Ishikawa (cell line): ENCODE results near the gene PSD.

Experiments
- CEBPB ChIP-seq: IDR thresholded peaks from 2 replicates; pipeline ENCODE4 v1.6.1; 2012
- CREB1 ChIP-seq: IDR thresholded peaks from 2 replicates; pipeline ENCODE4 v1.6.1; 2012; ENCODE audit warnings: low read depth
- EGR1 ChIP-seq: IDR thresholded peaks from 2 replicates; pipeline ENCODE4 v1.6.1; 2012
- EP300 ChIP-seq: IDR thresholded peaks from 2 replicates; pipeline ENCODE4 v1.6.1; 2012; ENCODE audit warnings: borderline replicate concordance
- FOXM1 ChIP-seq: IDR thresholded peaks from 2 replicates; pipeline ENCODE4 v1.6.1; 2012; ENCODE audit warnings: low read depth, borderline replicate concordance
- MAX ChIP-seq: IDR thresholded peaks from 2 replicates; pipeline ENCODE4 v1.6.1; 2012
- NFIC ChIP-seq: IDR thresholded peaks from 2 replicates; pipeline ENCODE4 v1.6.1; 2012
- RAD21 ChIP-seq: IDR thresholded peaks from 2 replicates; pipeline ENCODE4 v1.6.1; 2012; ENCODE audit warnings: low read depth
- REST ChIP-seq: IDR thresholded peaks from 2 replicates; pipeline ENCODE4 v1.6.1; 2012; ENCODE audit warnings: low read depth, mild to moderate bottlenecking
- TAF1 ChIP-seq: IDR thresholded peaks from 2 replicates; pipeline ENCODE4 v1.6.1; 2012; ENCODE audit warnings: low read depth, mild to moderate bottlenecking
- TCF12 ChIP-seq: IDR thresholded peaks from 2 replicates; pipeline ENCODE4 v1.6.1; 2012; ENCODE audit warnings: low read depth
- TEAD4 ChIP-seq: IDR thresholded peaks from 2 replicates; pipeline ENCODE4 v1.6.1; 2012
- USF1 ChIP-seq: IDR thresholded peaks from 2 replicates; pipeline ENCODE4 v1.6.1; 2012
- YY1 ChIP-seq: IDR thresholded peaks from 2 replicates; pipeline ENCODE4 v1.6.1; 2012; ENCODE audit warnings: low read depth
- ZBTB7A ChIP-seq: IDR thresholded peaks from 2 replicates; pipeline ENCODE4 v1.6.1; 2012; ENCODE audit warnings: low read depth

Gene PSD

GRCh38 chr10:102463983-102464382 is 45.4 kb upstream of the PSD start:
- TF ChIP-seq TCF12 (no peak), YY1 (no peak), EGR1 (no peak), USF1 (no peak)

- TF ChIP-seq ZBTB7A (no peak), NFIC (no peak), REST (no peak)
Measured at GRCh38 chr10:102462512-102463054, 44.0 kb upstream of the PSD start.

GRCh38 chr10:102461187-102462054 is 42.8 kb upstream of the PSD start:
- TF ChIP-seq USF1 (peak; percentile 97), EGR1 (peak; percentile 92), YY1 (peak; percentile 100), ZBTB7A (peak; percentile 70), REST (peak; percentile 75), CEBPB (no peak), EP300 (0 out of 2 replicates have a peak, but pooled peaks have one; percentile 7), TCF12 (peak; percentile 48), NFIC (no peak), MAX (peak; percentile 94), TEAD4 (peak; percentile 11; the same call in 1 of the 2 replicates), TAF1 (peak; percentile 66), CREB1 (peak; percentile 65), RAD21 (no peak), FOXM1 (no peak)

GRCh38 chr10:102460836-102461186 is 42.2 kb upstream of the PSD start:
- no peak for TF ChIP-seq RAD21
- TF ChIP-seq EP300 = no peak
- no peak for TF ChIP-seq MAX
- TF ChIP-seq TAF1 = no peak
- no peak for TF ChIP-seq REST
- TF ChIP-seq TCF12 = no peak
- no peak for TF ChIP-seq CEBPB
- no peak for TF ChIP-seq CREB1
- no peak for TF ChIP-seq TEAD4
- TF ChIP-seq FOXM1 = no peak
- no peak for TF ChIP-seq EGR1
- no peak for TF ChIP-seq ZBTB7A
- no peak for TF ChIP-seq NFIC
- TF ChIP-seq YY1 = no peak
- TF ChIP-seq USF1 = no peak
